ENCODE measurements around the gene WWC1. TPM values are rescaled to one million over a fixed set of nuclear protein-coding genes. Genes with fewer than 3 reads are reported as not detected.

WWC1 gene
- total and polyA plus RNA-seq, 9 of the 15 experiments (the other 6 are each of a cell fraction or from before 2014, with no cell fraction given) = under 0.01 to 0.54 (median 0.42) TPM; not detected in 6

GRCh38 chr5:168486136-168486879 lies 194.9 kb downstream of the WWC1 start, which contains the start of gene RARS1 (continued):
- no peak for TF ChIP-seq NR2F6 (CRISPR knock-in tag; IDR thresholded peaks at IDR 0.05)
- no peak for TF ChIP-seq MBD1 (CRISPR knock-in tag; IDR thresholded peaks at IDR 0.05)
- TF ChIP-seq ZNF24 (IDR thresholded peaks at IDR 0.05) = peak; percentile 94
- TF ChIP-seq SIN3A (IDR thresholded peaks at IDR 0.05; ENCODE audit: borderline replicate concordance in 2 of 2, control insufficient read depth in 1 of 2, low read depth in 2 of 2, low read length in 2 of 2) = peak in 1 of 2 experiments; percentile 89; a peak in 1 of 4 replicates
- TF ChIP-seq ZEB2 (IDR thresholded peaks at IDR 0.05) = no peak
- no peak for TF ChIP-seq PHF21A (IDR thresholded peaks at IDR 0.05; ENCODE audit: borderline replicate concordance, low read depth)
- no peak for TF ChIP-seq ETS2 (tag; IDR thresholded peaks at IDR 0.05; ENCODE audit: borderline replicate concordance, poor library complexity, severe bottlenecking)
- TF ChIP-seq MAFG (tag; conservative IDR thresholded peaks at IDR 0.05) = no peak
- no peak for TF ChIP-seq RBM15 (IDR thresholded peaks at IDR 0.05; ENCODE audit: insufficient read depth, low read length)
- TF ChIP-seq NEUROD1 (IDR thresholded peaks at IDR 0.05; ENCODE audit: borderline replicate concordance, low read depth, low read length, partially characterized antibody) = no peak
- TF ChIP-seq RERE (CRISPR knock-in tag; IDR thresholded peaks at IDR 0.05; ENCODE audit: borderline replicate concordance) = no peak
- TF ChIP-seq, protein P1, sequence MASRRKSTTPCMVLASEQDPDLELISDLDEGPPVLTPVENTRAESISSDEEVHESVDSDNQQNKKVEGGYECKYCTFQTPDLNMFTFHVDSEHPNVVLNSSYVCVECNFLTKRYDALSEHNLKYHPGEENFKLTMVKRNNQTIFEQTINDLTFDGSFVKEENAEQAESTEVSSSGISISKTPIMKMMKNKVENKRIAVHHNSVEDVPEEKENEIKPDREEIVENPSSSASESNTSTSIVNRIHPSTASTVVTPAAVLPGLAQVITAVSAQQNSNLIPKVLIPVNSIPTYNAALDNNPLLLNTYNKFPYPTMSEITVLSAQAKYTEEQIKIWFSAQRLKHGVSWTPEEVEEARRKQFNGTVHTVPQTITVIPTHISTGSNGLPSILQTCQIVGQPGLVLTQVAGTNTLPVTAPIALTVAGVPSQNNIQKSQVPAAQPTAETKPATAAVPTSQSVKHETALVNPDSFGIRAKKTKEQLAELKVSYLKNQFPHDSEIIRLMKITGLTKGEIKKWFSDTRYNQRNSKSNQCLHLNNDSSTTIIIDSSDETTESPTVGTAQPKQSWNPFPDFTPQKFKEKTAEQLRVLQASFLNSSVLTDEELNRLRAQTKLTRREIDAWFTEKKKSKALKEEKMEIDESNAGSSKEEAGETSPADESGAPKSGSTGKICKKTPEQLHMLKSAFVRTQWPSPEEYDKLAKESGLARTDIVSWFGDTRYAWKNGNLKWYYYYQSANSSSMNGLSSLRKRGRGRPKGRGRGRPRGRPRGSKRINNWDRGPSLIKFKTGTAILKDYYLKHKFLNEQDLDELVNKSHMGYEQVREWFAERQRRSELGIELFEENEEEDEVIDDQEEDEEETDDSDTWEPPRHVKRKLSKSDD (conservative IDR thresholded peaks at IDR 0.05; ENCODE audit: low read length) = no peak
- no peak for TF ChIP-seq ZSCAN32 (CRISPR knock-in tag; IDR thresholded peaks at IDR 0.05)
- no peak for TF ChIP-seq PURB (CRISPR knock-in tag; IDR thresholded peaks at IDR 0.05; ENCODE audit: low read depth)
- no peak for TF ChIP-seq GATAD2B (IDR thresholded peaks at IDR 0.05; ENCODE audit: borderline replicate concordance)
- TF ChIP-seq KAT8 (IDR thresholded peaks at IDR 0.05; ENCODE audit: low read depth) = no peak
- TF ChIP-seq FOS (IDR thresholded peaks at IDR 0.05; ENCODE audit: extremely low read depth, insufficient read length) = no peak
- TF ChIP-seq ZNF589 (CRISPR knock-in tag; IDR thresholded peaks at IDR 0.05; ENCODE audit: low read depth) = no peak
- TF ChIP-seq FOXP1 (CRISPR knock-in tag; IDR thresholded peaks at IDR 0.05) = no peak

Data from K562 (cell line).